Stomach (tissue), 9 donors: ENCODE data around the gene TALDO1. TPM values are rescaled to one million over a fixed set of nuclear protein-coding genes. Genes with fewer than 3 reads are reported as not detected.

ENCODE experiments used
- DNase-seq, 2 donors: peaks; one replicate each; pipeline versions ENCODE4 v3.0.0 to v3.0.0-alpha.2; 2013 to 2019
- H3K27ac ChIP-seq, 5 donors: fragments of 200-600 bp in 4 of 5; sonication (generic) in 4 of 5; one replicate each; pipeline ENCODE4 v1.5.1; 2013 to 2019; ENCODE audit warnings: mild to moderate bottlenecking in 1 of 5, moderate library complexity in 1 of 5
- H3K27me3 ChIP-seq, 3 donors: fragments of 200-600 bp; sonication (generic); one replicate each; pipeline ENCODE4 v1.5.1; 2017 to 2019; ENCODE audit warnings: mixed run types in 1 of 3
- H3K36me3 ChIP-seq, 4 donors: fragments of 200-600 bp; sonication (generic); 1 replicate in 3 of 4; 2 replicates in 1 of 4; pipeline ENCODE4 v1.5.1; 2016 to 2019
- H3K4me1 ChIP-seq, 4 donors: fragments of 200-600 bp; sonication (generic); one replicate each; pipeline ENCODE4 v1.5.1; 2016 to 2019
- H3K4me3 ChIP-seq, 4 donors: fragments of 200-600 bp; sonication (generic) in 3 of 4; one replicate each; pipeline ENCODE4 v1.5.1; 2016 to 2019; ENCODE audit warnings: mild to moderate bottlenecking in 1 of 4
- H3K9me3 ChIP-seq, 4 donors: fragments of 200-600 bp; sonication (generic); one replicate each; pipeline ENCODE4 v1.5.1; 2016 to 2019
- CTCF ChIP-seq, 7 experiments: fragments of 450-650 bp in 4 of 7; fragments of 200-600 bp in 3 of 7; sonication (generic) in 3 of 7; IDR thresholded peaks; one replicate each; pipeline ENCODE4 v1.5.1; 2016 to 2019; ENCODE audit warnings: antibody characterized with exemption in 7 of 7, control low read depth in 2 of 7, mild to moderate bottlenecking in 1 of 7
- EP300 ChIP-seq: sonication (generic); formaldehyde crosslinking; IDR thresholded peaks from one replicate; pipeline ENCODE4 v1.6.1; 2017; ENCODE audit warnings: antibody characterized with exemption
- POLR2A ChIP-seq, 4 donors: fragments of 450-650 bp; IDR thresholded peaks; one replicate each; pipeline ENCODE4 v1.6.1; 2016; ENCODE audit warnings: antibody characterized with exemption in 4 of 4, control low read depth in 2 of 4, mild to moderate bottlenecking in 1 of 4, moderate library complexity in 1 of 4
- POLR2AphosphoS5 ChIP-seq, 3 donors: sonication (generic); formaldehyde crosslinking; IDR thresholded peaks; one replicate each; pipeline ENCODE4 v1.6.1; 2016; ENCODE audit warnings: antibody characterized with exemption in 3 of 3
- WGBS, 5 donors: extraction: QIAGEN DNeasy Blood & Tissue Kit in 3 of 5; methylation state at CpG; one replicate each; pipeline versions ENCODE4 v1.1.5 to v1.1.7; 2013 to 2018; 5-methylcytosine and 5-hydroxymethylcytosine counted together
- intact Hi-C: fragments of 100-400 bp; cut with DNase I; formaldehyde crosslinking; loops from one replicate; pipeline ENCODE4 v1.15.1; 2023; ENCODE audit warnings: low total_unique reads
- polyA plus RNA-seq, 3 donors: library from polyadenylated mRNA; stranded (reverse); fragments of 200-250 nt; gene quantifications; one replicate each; pipeline ENCODE4 v1.2.3, GENCODE V29; 2013
- total RNA-seq, 5 donors: library from RNA; depleted of rRNA; stranded (reverse); fragments of >200 nt; gene quantifications; one replicate each; pipeline versions ENCODE4 v1.1.0 to v1.2.3, GENCODE V29; 2014 to 2016
- donor health status: healthy with polysubstance abuse.
- donor health status: Bipolar disorder and iron deficiency.
- donor health status: healthy.

The TALDO1 gene
- total and polyA plus RNA-seq, 8 donors: 85.9 to 258 (median 180) TPM

GRCh38 chr11:788953-789940 lies 42.0 kb downstream of the TALDO1 start:
- Histone ChIP-seq H3K9me3 (no peaks in the 10 kb centered on the region), H3K4me3 (peak overlapping the region in 1 of 4 donors; percentile 26), H3K4me1 (peaks cover 4 to 20% (median 9%) of the 10 kb centered on the region in 4 donors), H3K27ac (no peak overlapping the region), H3K36me3 (peaks cover 15 to 32% (median 28%) of the 10 kb centered on the region in 4 donors), H3K27me3 (peaks cover 5 to 44% (median 23%) of the 10 kb centered on the region in 3 donors)
- intact Hi-C loops: no loop called here
- TF ChIP-seq CTCF (IDR thresholded peaks at IDR 0.05) (no peak), POLR2A (IDR thresholded peaks at IDR 0.05) (no peak), POLR2AphosphoS5 (IDR thresholded peaks at IDR 0.05) (no peak), EP300 (no peak)
- 23 to 60% (median 30%) methylated on average over 14 to 31 of the region's 31 CpGs for WGBS, 5 donors
- DNase-seq: no peak

- Histone ChIP-seq H3K4me3 (peak within 1 kb of the TSS in 1 of 4 donors; percentile 26), H3K36me3 (peaks cover 15 to 38% (median 29%) of the 10 kb centered on the region in 4 donors), H3K4me1 (peaks cover 10 to 27% (median 15%) of the 10 kb centered on the region in 4 donors), H3K27ac (no peak within 1 kb of the TSS), H3K27me3 (peaks cover 5 to 44% (median 23%) of the 10 kb centered on the region in 3 donors), H3K9me3 (no peaks in the 10 kb centered on the region)
- intact Hi-C loops: no loop called here
- TF ChIP-seq POLR2A (IDR thresholded peaks at IDR 0.05) (no peak), EP300 (no peak), POLR2AphosphoS5 (IDR thresholded peaks at IDR 0.05) (no peak), CTCF (IDR thresholded peaks at IDR 0.05) (no peak)
- peak in 1 of 2 donors; percentile 73 for DNase-seq
- whole genome bisulfite sequencing, 5 donors: 2 to 45% (median 5%) methylated on average over 3 to 44 of the region's 44 CpGs
Measured at GRCh38 chr11:789943-790342, 42.7 kb downstream of the TALDO1 start, which contains the start of gene CEND1. CEND1 (minus strand) TSS chr11:790090; CDS start chr11:788576, 1,514 bp downstream.

GRCh38 chr11:790721-791564 lies 43.7 kb downstream of the TALDO1 start:
- no peak overlapping the region for H3K27ac ChIP-seq
- WGBS, 5 donors: 50 to 66% (median 62%) methylated on average over 12 to 18 of the region's 18 CpGs
- H3K9me3 ChIP-seq: no peaks in the 10 kb centered on the region
- DNase-seq: peak in 1 of 2 donors; percentile 61
- H3K4me3 ChIP-seq: no peak overlapping the region
- no peak for TF ChIP-seq CTCF (IDR thresholded peaks at IDR 0.05)
- intact Hi-C loops: no loop called here
- peaks cover 5 to 44% (median 23%) of the 10 kb centered on the region in 3 donors for H3K27me3 ChIP-seq
- H3K4me1 ChIP-seq: peaks cover 20 to 37% (median 24%) of the 10 kb centered on the region in 4 donors
- H3K36me3 ChIP-seq: peaks cover 15 to 38% (median 29%) of the 10 kb centered on the region in 4 donors
